GM18909 (cell line): ENCODE data around the gene NCDN.

Experiments used
- ATAC-seq: cut with Tn5 transposase; IDR thresholded peaks from one replicate; pipeline ENCODE4 v1.9.1; 2021; ENCODE audit warnings: mild to moderate bottlenecking; ENCODE audit not compliant: unreplicated experiment, poor library complexity

The NCDN gene

DNA sequence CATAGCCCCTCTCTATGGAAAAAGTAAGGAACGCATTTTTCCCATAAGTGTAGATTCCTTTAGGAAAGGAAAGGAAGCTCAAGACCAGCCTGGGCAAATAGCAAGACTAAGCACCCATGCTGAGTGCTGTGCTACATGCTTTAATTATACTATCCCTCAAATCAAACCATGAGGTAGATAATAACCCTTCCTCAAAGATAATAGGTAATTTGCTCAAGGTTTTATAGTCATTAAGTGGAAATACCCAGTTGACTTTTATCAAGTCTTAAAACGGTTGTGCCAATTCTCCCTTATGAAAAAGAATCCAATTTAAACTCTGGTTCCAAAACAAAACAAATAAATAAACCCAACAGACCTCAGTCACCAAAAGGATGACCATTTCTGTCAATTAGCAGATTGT, 3.7 kb upstream of the NCDN start:
- no peak for ATAC-seq

DNA sequence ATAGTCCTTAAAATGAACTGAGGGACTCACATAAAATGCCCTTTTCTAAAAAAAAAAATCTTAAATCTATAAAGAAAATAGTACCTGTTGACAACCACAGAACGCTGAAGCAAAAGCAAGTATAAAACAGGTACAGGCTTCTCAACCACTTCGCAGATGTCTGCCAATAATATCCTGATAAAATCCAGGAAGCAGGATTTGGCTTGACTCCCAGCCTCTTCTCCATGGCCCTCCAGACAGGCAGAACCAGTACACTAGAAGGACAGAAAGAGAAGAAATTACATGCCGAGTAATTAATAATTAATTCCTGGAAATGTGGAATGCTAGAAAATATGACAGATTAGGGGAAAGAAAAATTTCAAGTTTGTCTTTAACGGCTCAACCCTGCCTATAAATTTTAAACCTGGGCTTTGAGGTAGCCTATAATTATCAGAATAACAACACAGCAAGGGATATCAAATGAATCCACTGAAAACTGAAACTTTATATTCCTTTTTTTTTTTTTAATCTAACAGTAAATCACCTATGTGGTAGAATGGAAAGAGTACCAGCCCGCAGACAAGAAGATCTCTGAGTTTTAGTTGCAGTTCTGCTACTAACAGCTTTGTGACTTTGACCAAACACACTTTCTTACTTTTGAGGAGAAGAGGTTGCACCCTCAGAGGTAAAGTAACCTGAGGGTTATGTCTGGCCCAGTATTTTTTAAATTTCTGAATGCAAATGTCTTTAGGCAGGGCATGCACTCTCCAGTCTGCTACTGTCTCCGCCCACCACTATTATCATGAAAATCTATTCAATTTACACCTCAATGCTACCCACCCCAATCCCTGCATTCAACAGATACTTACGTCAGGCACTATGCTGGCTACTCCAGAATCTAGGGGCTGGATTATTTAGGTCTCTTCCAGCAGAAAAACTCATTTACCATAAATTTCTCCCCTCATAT, 3.1 kb upstream of the NCDN start:
- ATAC-seq, result no peak

DNA sequence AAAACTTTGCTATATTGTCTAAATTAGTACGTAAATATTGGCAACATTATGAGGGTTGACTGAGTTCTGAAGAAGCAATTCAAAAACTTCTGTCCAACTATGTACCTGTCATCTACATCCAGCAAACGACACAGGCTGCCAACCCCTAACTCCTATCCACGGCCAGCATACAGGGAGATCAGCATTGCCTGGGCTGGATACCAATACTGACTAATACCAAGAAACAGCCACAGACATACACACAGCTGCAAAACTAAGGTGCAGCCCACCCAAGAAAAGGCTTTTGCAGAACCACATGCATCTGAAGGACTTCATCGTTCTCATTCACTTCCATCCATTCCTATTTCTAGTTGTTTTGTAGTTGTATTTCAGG, 2.4 kb upstream of the NCDN start:
- ATAC-seq, result no peak

DNA sequence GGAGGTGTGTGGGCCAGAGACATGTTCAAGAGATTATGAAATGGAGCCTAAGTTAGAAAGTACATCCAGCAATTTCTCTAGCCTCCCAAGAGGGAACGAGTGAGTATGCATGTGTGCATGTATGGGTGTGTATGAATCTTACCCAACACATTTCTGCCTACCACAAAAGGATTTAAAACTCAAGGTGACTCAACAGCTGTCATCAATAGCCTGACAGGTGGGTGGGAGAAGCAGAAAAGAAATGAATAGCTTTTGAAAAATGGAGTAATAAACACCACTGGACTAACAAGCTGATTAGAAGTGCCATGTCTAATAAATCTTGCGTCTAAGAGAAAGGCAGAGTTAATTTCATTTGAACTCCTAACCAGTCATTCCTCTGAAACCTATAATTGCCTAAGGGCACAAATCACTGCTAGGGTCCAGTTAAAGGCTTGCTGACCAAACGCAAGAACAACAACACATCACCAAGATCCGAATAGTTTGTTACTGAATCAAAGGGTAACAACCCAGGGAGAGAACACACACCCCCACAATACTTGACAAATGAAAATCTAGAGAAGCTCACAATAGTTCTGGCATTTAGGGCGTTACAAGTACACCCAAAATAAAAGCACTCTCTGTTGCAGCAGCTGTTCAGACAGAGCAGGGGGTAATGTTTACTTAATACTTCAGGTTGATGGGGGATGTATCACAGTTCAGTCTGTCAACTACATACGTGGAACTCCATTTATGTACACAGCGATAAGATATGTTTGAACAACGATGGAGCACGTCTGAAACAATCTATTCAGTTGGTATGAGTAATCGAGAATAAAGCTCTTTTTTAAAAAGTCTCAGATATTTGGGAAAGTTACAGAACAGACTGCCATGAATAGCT, 1.8 kb upstream of the NCDN start:
- no peak for ATAC-seq

DNA sequence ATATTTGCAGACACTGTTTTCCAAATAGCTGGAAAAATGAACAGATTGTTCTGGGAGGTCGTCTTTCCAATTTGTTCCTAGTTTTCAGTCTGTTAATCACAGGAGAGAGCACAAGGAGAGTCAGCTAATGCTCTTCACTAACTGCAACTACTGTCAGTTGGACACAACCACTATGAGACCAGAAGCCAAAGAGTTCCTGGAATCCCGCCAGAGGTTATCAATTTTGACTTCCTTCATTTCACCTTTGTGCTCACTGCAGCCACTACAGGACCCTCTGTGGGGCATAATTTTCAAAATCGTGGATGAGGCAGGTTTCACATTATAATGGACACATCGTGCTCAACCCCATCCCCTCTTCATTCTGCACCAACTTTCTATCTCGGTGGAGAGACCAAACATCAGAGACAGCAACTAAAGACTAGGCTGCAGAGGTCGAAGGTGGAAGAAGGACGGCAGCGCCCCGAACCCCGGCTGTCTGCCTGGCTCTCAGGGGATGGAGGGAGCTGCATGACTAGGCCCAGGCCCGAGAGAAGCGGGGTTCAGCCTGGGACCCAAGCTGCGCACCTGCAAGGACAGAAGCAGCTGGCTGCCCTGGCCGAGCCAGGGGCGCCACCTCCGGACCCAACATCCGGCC, 998 bp upstream of the NCDN start:
- ATAC-seq, result no peak

DNA sequence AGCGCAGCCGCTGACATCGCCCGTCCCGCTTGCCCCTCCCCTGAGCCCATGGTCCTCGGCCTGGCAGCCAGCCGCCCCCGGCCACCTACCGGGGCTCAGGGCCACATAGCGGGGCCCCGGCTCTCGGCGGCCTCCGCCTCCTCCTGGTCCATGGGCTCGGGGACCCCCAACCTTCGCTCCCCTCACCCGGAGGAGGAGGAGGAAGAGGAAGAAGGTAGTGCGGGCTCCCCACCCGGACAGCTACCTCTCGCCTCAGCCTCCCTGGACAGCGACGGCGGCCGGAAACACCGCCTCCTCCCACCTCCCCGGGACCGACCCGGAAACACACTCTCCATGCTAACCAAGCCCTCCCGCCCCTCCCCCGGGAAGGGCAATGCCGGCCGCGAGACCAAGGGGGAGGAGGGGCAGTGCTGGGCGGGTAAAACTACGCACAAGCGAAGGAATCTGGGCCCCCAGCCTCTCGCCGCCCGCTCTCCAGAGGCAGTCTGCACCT, 435 bp upstream of the NCDN start, which contains the start of gene KIAA0319L:
TSS of gene KIAA0319L (minus strand) at position 286 of the 493 bp plus-strand sequence. CDS start 2,912 bp downstream, outside the sequence.
- ATAC-seq, result peak; percentile 78

DNA sequence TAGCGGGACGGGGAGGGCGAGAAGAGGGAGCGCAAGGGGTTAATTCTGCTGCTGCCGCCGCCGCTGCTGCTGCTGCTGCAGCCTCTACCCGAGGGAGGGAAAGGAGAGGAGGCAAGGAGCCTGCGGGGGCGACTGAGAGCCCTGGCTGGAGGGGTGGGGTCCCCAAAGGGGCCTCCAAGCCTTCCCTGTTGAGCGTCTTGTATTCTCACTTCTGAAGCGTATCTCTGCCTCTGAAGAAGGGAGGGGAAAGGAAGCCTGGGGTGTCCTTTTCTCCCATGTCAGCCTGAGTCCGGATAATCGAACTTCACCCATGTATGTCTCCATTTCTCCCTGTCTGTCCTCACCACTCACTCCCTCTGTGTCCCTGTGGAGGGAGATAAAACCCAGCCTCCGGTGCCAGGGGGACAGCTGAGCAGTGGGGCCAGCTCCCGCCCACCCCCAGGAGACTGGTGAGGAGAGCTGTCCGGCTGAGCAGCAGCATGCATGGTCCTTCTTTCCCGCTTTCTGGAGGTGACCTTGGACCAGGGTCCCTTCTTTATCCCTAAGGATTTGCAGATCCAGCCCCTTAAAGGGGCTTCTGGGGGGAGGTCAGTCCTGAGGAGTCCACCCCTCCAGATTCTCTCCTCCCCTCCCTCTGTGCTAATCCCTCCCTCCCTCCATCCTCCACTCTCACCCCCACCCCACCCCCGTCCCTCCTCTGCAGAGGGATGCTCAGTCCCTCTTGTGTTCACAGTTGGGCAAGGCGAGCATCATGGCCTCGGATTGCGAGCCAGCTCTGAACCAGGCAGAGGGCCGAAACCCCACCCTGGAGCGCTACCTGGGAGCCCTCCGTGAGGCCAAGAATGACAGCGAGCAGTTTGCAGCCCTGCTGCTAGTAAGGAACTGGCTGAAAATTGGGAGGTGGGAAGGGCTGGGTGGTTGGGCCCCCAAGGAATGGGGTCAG, 1.0 kb downstream of the NCDN start:
- no peak for ATAC-seq

DNA sequence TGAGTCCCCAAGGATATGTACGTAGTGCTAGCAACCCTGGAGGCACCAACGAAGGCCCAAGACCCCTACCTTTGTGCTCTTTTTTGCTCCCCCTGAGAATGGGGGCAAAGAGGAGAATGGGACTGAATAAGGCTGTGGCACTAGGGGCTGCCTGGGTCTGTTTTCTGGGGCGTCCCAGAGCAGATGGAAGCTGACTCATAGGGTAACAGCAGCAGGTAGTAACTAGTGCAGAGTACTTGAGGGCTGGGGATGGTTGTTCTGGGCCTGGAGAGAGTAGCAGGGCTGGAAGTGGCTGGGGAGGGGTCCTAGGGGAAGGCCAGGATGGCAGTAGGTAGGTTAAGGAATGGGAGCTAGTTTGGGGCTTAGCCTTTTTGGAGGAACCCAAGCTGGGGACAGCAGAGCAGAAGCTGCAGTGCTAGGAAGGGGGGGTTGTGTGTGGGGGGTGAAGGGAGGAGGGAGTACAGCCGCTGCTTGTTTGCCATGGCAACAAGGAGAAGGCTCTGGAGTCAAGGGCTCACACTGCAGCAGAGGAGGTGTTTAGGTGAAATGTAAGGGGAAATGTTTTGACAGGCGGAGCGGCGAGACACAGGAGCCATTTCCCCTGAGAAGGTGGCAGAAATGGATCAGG, 1.8 kb downstream of the NCDN start:
- ATAC-seq, result no peak

DNA sequence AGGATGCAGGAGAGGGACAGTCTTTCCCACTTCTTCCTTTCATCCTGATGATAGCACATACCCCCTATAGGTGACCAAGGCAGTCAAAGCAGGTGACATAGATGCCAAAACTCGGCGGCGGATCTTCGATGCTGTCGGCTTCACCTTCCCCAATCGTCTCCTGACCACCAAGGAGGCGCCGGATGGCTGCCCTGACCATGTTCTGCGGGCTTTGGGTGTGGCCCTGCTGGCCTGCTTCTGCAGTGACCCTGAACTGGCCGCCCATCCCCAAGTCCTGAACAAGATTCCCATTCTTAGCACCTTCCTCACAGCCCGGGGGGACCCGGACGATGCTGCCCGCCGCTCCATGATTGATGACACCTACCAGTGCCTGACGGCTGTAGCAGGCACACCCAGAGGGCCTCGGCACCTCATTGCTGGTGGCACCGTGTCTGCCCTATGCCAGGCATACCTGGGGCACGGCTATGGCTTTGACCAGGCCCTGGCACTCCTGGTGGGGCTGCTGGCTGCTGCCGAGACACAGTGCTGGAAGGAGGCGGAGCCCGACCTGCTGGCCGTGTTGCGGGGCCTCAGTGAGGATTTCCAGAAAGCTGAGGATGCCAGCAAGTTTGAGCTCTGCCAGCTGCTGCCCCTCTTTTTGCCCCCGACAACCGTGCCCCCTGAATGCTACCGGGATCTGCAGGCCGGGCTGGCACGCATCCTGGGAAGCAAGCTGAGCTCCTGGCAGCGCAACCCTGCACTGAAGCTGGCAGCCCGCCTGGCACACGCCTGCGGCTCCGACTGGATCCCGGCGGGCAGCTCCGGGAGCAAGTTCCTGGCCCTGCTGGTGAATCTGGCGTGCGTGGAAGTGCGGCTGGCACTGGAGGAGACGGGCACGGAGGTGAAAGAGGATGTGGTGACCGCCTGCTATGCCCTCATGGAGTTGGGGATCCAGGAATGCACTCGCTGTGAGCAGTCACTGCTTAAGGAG, 2.9 kb downstream of the NCDN start:
- ATAC-seq, result no peak

DNA sequence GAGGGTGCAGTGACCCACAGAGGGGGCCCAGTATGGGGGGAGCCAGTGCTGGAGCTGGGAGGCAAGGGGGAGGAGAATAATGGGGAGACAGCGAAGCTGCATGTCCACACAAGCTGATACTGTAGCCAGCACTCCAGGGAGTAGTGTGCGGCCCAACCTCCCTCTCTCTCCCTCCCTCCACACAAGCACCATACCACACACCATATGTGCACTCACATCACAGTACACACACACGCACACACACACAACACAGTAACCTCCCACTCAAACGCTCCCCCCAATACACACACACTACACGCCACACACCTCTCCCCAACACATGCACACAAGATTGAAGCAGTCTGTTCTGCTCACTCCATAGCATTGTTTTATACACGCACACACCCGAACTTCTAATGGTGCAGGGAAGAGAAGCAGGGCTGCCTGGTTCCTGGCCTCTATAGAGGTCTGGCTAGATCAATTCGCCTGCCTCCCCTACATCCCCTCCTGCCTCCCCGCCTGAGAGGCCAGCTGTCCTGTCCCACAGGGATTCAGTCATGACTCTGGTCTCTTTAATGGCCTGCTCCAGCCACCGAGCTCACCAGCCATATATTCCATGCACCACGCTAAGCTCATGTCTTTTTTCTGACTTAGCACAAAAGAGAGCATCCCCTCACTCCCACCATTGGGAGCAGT, 3.8 kb downstream of the NCDN start:
- no peak for ATAC-seq

DNA sequence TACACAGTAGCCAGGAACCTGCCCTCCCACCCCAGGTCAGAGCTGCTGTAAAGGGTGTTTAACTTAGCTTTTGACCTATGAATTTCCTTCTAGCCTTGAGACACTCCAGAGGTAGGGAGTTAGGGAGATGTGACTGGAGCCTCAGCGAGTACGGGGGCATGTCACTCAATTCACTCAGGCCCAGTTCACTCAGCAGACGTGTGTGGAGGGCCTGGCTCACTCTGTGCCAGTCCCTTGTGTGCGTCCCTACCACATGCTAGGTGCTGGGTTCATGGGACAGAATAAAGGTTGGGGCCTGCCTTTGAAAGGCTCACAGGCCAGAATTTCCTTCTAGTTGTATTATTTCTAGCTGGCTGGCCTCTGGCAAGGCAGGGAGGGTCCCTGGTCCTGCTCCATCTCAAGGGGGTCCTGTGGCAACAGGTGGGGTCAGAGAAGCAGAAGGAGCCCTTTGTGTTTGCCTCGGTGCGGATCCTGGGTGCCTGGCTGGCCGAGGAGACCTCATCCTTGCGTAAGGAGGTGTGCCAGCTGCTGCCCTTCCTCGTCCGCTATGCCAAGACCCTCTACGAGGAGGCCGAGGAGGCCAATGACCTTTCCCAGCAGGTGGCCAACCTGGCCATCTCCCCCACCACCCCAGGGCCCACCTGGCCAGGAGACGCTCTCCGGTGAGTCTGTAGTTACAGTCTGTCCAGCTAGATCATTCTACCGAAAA, 4.5 kb downstream of the NCDN start:
- ATAC-seq, result no peak

DNA sequence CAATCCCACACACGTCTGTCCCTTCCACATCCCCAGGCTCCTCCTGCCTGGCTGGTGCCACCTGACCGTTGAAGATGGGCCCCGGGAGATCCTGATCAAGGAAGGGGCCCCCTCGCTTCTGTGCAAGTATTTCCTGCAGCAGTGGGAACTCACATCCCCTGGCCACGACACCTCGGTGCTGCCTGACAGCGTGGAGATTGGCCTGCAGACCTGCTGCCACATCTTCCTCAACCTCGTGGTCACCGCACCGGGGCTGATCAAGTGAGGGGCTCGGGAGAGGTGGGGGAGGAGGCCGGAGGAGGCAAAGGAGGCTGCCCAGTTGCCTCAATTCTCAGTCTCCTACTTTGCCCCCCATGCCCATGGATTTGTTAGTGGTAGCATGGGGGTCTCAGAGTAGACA, 5.6 kb downstream of the NCDN start:
- ATAC-seq, result no peak

DNA sequence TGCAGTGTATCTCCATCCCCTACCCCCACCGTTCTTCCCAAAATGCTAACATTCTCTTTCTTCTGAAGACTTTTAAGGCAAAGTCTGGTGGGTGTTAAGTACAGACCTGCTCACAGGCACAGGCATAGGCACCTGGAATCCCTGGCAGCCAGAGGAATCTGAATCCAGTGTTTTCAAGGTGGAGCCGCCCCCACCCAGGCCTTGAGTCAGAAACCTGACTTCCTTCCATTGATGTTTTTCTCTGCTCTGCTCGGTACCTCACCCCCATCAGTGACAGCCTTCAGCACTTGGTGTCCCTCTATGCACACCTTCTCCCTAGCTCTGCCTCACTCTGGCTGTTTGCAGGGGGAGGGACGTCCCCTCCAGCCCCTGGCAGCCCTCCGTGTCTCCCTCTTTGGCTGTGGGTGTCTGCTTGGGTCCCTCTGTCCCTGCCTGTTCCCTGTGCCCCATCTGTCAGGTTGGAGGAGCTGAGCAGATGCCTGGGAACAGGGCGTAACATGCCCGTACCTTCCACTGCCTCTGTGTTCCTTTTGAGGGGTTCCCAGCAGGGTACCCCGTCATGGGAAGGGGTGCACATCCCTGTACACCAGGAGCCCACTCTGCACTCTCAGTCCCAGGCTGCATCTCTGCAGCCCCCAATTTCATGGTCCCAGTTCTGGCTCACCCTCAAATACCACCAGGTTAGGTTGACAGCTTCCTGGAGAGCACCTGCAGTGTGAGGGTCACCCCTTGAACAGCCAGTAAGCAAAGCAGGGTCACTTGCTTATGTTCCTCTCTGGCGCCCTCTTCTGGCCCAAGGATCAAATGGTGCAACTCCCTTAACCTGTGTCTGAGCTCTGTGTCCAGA, 6.7 kb downstream of the NCDN start:
- no peak for ATAC-seq

DNA sequence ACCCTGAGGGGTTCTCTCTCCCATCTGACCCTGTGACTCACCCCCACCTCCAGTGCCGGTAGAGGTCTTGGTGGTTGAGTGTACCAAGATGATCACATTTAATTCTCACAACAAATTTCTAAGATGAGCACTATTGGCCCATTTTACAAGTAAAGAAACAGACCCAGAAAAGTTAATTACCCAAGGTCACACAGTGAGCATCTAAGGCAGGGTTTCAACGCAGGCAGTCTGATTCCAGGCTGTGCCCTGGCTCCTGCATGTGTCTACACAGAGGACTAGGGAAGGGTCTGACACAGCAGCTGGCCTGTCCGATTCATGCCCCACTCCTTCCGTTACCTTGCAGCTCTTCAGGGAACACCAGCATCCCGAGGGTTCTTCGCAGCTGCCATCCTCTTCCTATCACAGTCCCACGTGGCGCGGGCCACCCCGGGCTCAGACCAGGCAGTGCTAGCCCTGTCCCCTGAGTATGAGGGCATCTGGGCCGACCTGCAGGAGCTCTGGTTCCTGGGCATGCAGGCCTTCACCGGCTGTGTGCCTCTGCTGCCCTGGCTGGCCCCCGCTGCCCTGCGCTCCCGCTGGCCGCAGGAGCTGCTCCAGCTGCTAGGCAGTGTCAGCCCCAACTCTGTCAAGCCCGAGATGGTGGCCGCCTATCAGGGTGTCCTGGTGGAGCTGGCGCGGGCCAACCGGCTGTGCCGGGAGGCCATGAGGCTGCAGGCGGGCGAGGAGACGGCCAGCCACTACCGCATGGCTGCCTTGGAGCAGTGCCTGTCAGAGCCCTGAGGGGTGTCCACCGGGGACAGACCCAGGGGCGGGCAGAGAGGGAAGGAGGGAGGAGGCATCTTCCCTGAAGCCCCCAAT, 7.5 kb downstream of the NCDN start:
- ATAC-seq, result no peak

DNA sequence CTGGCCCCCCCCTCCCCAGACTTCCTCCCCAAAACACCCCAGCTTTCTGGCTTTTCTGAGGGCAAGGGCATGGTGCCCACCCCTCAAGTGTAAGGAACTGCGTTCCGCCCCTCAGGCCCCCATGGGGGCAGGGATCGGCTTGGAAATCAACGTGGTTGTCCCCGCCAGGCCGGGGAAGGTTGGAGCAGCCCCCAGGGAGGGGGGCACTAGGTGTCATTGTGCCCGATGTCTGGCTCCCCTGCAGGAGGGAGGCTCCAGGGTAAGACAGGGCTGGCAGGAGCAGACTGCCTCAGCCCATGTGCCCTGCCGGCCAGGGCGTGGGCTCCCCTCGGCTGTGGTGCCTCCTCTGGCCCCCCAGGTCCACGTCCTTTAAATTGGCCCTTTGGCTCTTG, 8.1 kb downstream of the NCDN start:
- ATAC-seq, result no peak
